GM23338 (cell line): ENCODE measurements around the gene ARHGEF10L. TPM values are rescaled to one million over a fixed set of nuclear protein-coding genes. Genes with fewer than 3 reads are reported as not detected.

ENCODE experiments used
- ATAC-seq: fragments of 200-7000 bp; cut with Tn5 transposase; 3 replicates; pipeline ENCODE4 v1.9.1; 2020
- DNase-seq: peaks from one replicate; pipeline ENCODE4 v3.0.0-alpha.2; 2015; ENCODE audit warnings: low spot score
- H2AFZ ChIP-seq: fragments of 200-600 bp; sonication (generic); 2 replicates; pipeline ENCODE4 v1.8.0; 2016; ENCODE audit warnings: antibody characterized with exemption, mild to moderate bottlenecking, moderate library complexity
- H3F3A ChIP-seq: fragments of 200-600 bp; sonication (generic); replicated peaks from 2 replicates; pipeline ENCODE4 v1.8.0; 2017; ENCODE audit warnings: antibody characterized with exemption, mixed run types, low read depth
- H3K27ac ChIP-seq: fragments of 200-600 bp; sonication (generic); 2 replicates; pipeline ENCODE4 v1.6.1; 2016; ENCODE audit warnings: low read depth
- H3K27me3 ChIP-seq: fragments of 200-600 bp; sonication (generic); 2 replicates; pipeline ENCODE4 v1.8.0; 2016; ENCODE audit warnings: mild to moderate bottlenecking, mixed run types, moderate library complexity; ENCODE audit not compliant: insufficient read depth
- H3K36me3 ChIP-seq: fragments of 200-600 bp; sonication (generic); 2 replicates; pipeline ENCODE4 v1.8.0; 2016; ENCODE audit warnings: mild to moderate bottlenecking; ENCODE audit not compliant: insufficient read depth
- H3K4me1 ChIP-seq: fragments of 200-600 bp; sonication (generic); 2 replicates; pipeline ENCODE4 v1.8.0; 2016; ENCODE audit warnings: mild to moderate bottlenecking, moderate library complexity; ENCODE audit not compliant: insufficient read depth
- H3K4me2 ChIP-seq: fragments of 200-600 bp; sonication (generic); 2 replicates; pipeline ENCODE4 v1.7.1; 2017; ENCODE audit warnings: mixed run types
- H3K4me3 ChIP-seq: fragments of 200-600 bp; sonication (generic); 2 replicates; pipeline ENCODE4 v1.6.1; 2016; ENCODE audit warnings: mixed run types
- H3K79me2 ChIP-seq: fragments of 200-600 bp; sonication (generic); replicated peaks from 2 replicates; pipeline ENCODE4 v1.8.0; 2017; ENCODE audit warnings: mild to moderate bottlenecking; ENCODE audit not compliant: insufficient read depth
- H3K9me2 ChIP-seq: fragments of 200-600 bp; sonication (generic); 2 replicates; pipeline ENCODE4 v1.8.0; 2017; ENCODE audit not compliant: insufficient read depth
- H4K20me1 ChIP-seq: fragments of 200-600 bp; sonication (generic); replicated peaks from 2 replicates; pipeline ENCODE4 v1.8.0; 2017; ENCODE audit warnings: mild to moderate bottlenecking; ENCODE audit not compliant: insufficient read depth
- H3K27ac Mint-ChIP-seq: 2 replicates; pipeline ENCODE4 v1.8.0; 2020; ENCODE audit warnings: inconsistent platforms, mild to moderate bottlenecking, moderate library complexity, mixed read lengths
- H3K27me3 Mint-ChIP-seq: 3 replicates; pipeline ENCODE4 v1.8.0; 2022; ENCODE audit warnings: low read depth, mild to moderate bottlenecking, moderate library complexity, mixed read lengths, inconsistent platforms; ENCODE audit not compliant: insufficient read depth, poor library complexity
- H3K36me3 Mint-ChIP-seq: 3 replicates; pipeline ENCODE4 v1.8.0; 2021; ENCODE audit warnings: low read depth, mild to moderate bottlenecking, inconsistent platforms, moderate library complexity, mixed read lengths
- H3K4me1 Mint-ChIP-seq: 3 replicates; pipeline ENCODE4 v1.8.0; 2020; ENCODE audit warnings: mild to moderate bottlenecking, inconsistent platforms, mixed read lengths
- H3K4me3 Mint-ChIP-seq: 3 replicates; pipeline ENCODE4 v1.8.0; 2021; ENCODE audit warnings: moderate library complexity, mild to moderate bottlenecking, inconsistent platforms, mixed read lengths
- H3K9me3 Mint-ChIP-seq: 3 replicates; pipeline ENCODE4 v1.8.0; 2020; ENCODE audit warnings: moderate library complexity, mild to moderate bottlenecking, inconsistent platforms, mixed read lengths
- CREB1 ChIP-seq: fragments of 250-450 bp; sonication (Bioruptor Pico); IDR thresholded peaks from 2 replicates; pipeline ENCODE4 v1.5.0; 2020; ENCODE audit warnings: low read depth, mild to moderate bottlenecking, moderate library complexity
- EZH2 ChIP-seq: fragments of 200-600 bp; sonication (generic); IDR thresholded peaks from one replicate; pipeline ENCODE4 v1.8.0; 2017; ENCODE audit warnings: antibody characterized with exemption, mild to moderate bottlenecking, low read depth; ENCODE audit not compliant: unreplicated experiment
- EZH2phosphoT487 ChIP-seq: fragments of 200-600 bp; sonication (generic); IDR thresholded peaks from one replicate; pipeline ENCODE4 v1.8.1; 2018; ENCODE audit warnings: antibody characterized with exemption; ENCODE audit not compliant: unreplicated experiment
- JUNB ChIP-seq: IDR thresholded peaks from one replicate; pipeline ENCODE4 v1.6.1; 2016; ENCODE audit warnings: antibody characterized with exemption; ENCODE audit not compliant: unreplicated experiment
- NANOG ChIP-seq: IDR thresholded peaks from 2 replicates; pipeline ENCODE4 v1.6.1; 2016; ENCODE audit warnings: antibody characterized with exemption, borderline replicate concordance
- POLR2AphosphoS5 ChIP-seq: IDR thresholded peaks from 2 replicates; pipeline ENCODE4 v1.6.1; 2016; ENCODE audit warnings: antibody characterized with exemption, low read depth
- STAT1 ChIP-seq: IDR thresholded peaks from one replicate; pipeline ENCODE4 v1.6.1; 2016; ENCODE audit warnings: antibody characterized with exemption; ENCODE audit not compliant: unreplicated experiment
- ZNF114 ChIP-seq: fragments of 250-450 bp; sonication (Bioruptor Pico); IDR thresholded peaks from 2 replicates; pipeline ENCODE4 v1.5.0; 2020; ENCODE audit warnings: mild to moderate bottlenecking, moderate library complexity
- polyA plus RNA-seq: library from polyadenylated mRNA; unstranded; fragments of >200 nt; fragmentation: Nextera tagmentation; extraction: Ambion mirVana; gene quantifications from 2 replicates; pipeline ENCODE4 v1.2.1, GENCODE V29; 2016
- total RNA-seq: library from RNA; depleted of rRNA; stranded (reverse); fragments of >200 nt; shearing (Covaris generic); gene quantifications from 2 replicates; pipeline ENCODE4 v1.2.3, GENCODE V29; 2014
- TF ChIP-seq, protein P1 (sequence below): fragments of 250-450 bp; sonication (Bioruptor Pico); IDR thresholded peaks from 2 replicates; pipeline ENCODE4 v1.5.0; 2020; ENCODE audit warnings: mild to moderate bottlenecking, moderate library complexity
- TF ChIP-seq, protein P2 (sequence below): IDR thresholded peaks from 2 replicates; pipeline ENCODE4 v1.6.1; 2016; ENCODE audit warnings: antibody characterized with exemption
- TF ChIP-seq, protein P3 (sequence below), 2 experiments: fragments of 200-600 bp in 1 of 2; sonication (generic) in 1 of 2; conservative IDR thresholded peaks; 2 replicates each; pipeline versions ENCODE4 v1.5.1 to v1.6.1; 2016 to 2017; ENCODE audit warnings: antibody characterized with exemption in 2 of 2, low read depth in 2 of 2, mild to moderate bottlenecking in 2 of 2, moderate library complexity in 1 of 2

Gene ARHGEF10L
- total and polyA plus RNA-seq, 2 experiments from 2014 or later: 12.1 to 46.8 TPM

- Mint-ChIP-seq H3K27me3 (peaks cover 2% of the 10 kb centered on the region), H3K4me1 (peaks cover 8% of the 10 kb centered on the region; the same call in 2 of the 3 replicates), H3K36me3 (peaks cover 51% of the 10 kb centered on the region), H3K9me3 (no peaks in the 10 kb centered on the region; the same call in 2 of the 3 replicates), H3K4me3 (no peak overlapping the region), H3K27ac (no peak overlapping the region)
- H2AFZ ChIP-seq: no peak overlapping the region
- H3F3A ChIP-seq: no peaks in the 10 kb centered on the region
- no peak for TF ChIP-seq POLR2AphosphoS5
- no peaks in the 10 kb centered on the region; the same call in 1 of the 2 replicates for H4K20me1 ChIP-seq
- H3K27me3 ChIP-seq: no peaks in the 10 kb centered on the region
- no peaks in the 10 kb centered on the region for H3K9me2 ChIP-seq
- no peak overlapping the region for H3K4me3 ChIP-seq
- H3K79me2 ChIP-seq: no peaks in the 10 kb centered on the region
- H3K36me3 ChIP-seq: no peaks in the 10 kb centered on the region
- no peaks in the 10 kb centered on the region for H3K4me1 ChIP-seq
- H3K27ac ChIP-seq: no peak overlapping the region
- DNase-seq (no peak), ATAC-seq (no peak)
- H3K4me2 ChIP-seq: no peak overlapping the region
These were observed 123.3 kb downstream of the ARHGEF10L start for GRCh38 chr1:17662786-17663185.

- no peaks in the 10 kb centered on the region; the same call in 2 of the 3 replicates for H3K9me3 Mint-ChIP-seq
- Histone ChIP-seq H3K4me3 (no peak overlapping the region), H3K4me1 (no peaks in the 10 kb centered on the region), H3K9me2 (no peaks in the 10 kb centered on the region), H3K4me2 (no peak overlapping the region), H2AFZ (no peak overlapping the region), H3K27me3 (no peaks in the 10 kb centered on the region), H3K36me3 (no peaks in the 10 kb centered on the region), H3K79me2 (no peaks in the 10 kb centered on the region), H3K27ac (no peak overlapping the region), H3F3A (no peaks in the 10 kb centered on the region), H4K20me1 (no peaks in the 10 kb centered on the region; the same call in 1 of the 2 replicates)
- peaks cover 8% of the 10 kb centered on the region; the same call in 2 of the 3 replicates for H3K4me1 Mint-ChIP-seq
- peaks cover 42% of the 10 kb centered on the region for H3K36me3 Mint-ChIP-seq
- peaks cover 3% of the 10 kb centered on the region for H3K27me3 Mint-ChIP-seq
- no peak overlapping the region for H3K4me3 Mint-ChIP-seq
- no peak overlapping the region for H3K27ac Mint-ChIP-seq
- ATAC-seq: no peak
- DNase-seq: no peak
- TF ChIP-seq, protein P1, sequence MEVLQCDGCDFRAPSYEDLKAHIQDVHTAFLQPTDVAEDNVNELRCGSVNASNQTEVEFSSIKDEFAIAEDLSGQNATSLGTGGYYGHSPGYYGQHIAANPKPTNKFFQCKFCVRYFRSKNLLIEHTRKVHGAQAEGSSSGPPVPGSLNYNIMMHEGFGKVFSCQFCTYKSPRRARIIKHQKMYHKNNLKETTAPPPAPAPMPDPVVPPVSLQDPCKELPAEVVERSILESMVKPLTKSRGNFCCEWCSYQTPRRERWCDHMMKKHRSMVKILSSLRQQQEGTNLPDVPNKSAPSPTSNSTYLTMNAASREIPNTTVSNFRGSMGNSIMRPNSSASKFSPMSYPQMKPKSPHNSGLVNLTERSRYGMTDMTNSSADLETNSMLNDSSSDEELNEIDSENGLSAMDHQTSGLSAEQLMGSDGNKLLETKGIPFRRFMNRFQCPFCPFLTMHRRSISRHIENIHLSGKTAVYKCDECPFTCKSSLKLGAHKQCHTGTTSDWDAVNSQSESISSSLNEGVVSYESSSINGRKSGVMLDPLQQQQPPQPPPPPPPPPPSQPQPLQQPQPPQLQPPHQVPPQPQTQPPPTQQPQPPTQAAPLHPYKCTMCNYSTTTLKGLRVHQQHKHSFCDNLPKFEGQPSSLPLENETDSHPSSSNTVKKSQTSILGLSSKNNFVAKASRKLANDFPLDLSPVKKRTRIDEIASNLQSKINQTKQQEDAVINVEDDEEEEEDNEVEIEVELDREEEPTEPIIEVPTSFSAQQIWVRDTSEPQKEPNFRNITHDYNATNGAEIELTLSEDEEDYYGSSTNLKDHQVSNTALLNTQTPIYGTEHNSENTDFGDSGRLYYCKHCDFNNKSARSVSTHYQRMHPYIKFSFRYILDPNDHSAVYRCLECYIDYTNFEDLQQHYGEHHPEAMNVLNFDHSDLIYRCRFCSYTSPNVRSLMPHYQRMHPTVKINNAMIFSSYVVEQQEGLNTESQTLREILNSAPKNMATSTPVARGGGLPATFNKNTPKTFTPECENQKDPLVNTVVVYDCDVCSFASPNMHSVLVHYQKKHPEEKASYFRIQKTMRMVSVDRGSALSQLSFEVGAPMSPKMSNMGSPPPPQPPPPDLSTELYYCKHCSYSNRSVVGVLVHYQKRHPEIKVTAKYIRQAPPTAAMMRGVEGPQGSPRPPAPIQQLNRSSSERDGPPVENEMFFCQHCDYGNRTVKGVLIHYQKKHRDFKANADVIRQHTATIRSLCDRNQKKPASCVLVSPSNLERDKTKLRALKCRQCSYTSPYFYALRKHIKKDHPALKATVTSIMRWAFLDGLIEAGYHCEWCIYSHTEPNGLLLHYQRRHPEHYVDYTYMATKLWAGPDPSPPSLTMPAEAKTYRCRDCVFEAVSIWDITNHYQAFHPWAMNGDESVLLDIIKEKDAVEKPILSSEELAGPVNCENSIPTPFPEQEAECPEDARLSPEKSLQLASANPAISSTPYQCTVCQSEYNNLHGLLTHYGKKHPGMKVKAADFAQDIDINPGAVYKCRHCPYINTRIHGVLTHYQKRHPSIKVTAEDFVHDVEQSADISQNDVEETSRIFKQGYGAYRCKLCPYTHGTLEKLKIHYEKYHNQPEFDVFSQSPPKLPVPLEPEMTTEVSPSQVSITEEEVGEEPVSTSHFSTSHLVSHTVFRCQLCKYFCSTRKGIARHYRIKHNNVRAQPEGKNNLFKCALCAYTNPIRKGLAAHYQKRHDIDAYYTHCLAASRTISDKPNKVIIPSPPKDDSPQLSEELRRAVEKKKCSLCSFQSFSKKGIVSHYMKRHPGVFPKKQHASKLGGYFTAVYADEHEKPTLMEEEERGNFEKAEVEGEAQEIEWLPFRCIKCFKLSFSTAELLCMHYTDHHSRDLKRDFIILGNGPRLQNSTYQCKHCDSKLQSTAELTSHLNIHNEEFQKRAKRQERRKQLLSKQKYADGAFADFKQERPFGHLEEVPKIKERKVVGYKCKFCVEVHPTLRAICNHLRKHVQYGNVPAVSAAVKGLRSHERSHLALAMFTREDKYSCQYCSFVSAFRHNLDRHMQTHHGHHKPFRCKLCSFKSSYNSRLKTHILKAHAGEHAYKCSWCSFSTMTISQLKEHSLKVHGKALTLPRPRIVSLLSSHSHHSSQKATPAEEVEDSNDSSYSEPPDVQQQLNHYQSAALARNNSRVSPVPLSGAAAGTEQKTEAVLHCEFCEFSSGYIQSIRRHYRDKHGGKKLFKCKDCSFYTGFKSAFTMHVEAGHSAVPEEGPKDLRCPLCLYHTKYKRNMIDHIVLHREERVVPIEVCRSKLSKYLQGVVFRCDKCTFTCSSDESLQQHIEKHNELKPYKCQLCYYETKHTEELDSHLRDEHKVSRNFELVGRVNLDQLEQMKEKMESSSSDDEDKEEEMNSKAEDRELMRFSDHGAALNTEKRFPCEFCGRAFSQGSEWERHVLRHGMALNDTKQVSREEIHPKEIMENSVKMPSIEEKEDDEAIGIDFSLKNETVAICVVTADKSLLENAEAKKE (CRISPR knock-in tag): no peak
- TF ChIP-seq EZH2phosphoT487: no peak
- no peak for TF ChIP-seq STAT1
- TF ChIP-seq, protein P2, sequence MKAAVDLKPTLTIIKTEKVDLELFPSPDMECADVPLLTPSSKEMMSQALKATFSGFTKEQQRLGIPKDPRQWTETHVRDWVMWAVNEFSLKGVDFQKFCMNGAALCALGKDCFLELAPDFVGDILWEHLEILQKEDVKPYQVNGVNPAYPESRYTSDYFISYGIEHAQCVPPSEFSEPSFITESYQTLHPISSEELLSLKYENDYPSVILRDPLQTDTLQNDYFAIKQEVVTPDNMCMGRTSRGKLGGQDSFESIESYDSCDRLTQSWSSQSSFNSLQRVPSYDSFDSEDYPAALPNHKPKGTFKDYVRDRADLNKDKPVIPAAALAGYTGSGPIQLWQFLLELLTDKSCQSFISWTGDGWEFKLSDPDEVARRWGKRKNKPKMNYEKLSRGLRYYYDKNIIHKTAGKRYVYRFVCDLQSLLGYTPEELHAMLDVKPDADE: no peak
- TF ChIP-seq, protein P3, sequence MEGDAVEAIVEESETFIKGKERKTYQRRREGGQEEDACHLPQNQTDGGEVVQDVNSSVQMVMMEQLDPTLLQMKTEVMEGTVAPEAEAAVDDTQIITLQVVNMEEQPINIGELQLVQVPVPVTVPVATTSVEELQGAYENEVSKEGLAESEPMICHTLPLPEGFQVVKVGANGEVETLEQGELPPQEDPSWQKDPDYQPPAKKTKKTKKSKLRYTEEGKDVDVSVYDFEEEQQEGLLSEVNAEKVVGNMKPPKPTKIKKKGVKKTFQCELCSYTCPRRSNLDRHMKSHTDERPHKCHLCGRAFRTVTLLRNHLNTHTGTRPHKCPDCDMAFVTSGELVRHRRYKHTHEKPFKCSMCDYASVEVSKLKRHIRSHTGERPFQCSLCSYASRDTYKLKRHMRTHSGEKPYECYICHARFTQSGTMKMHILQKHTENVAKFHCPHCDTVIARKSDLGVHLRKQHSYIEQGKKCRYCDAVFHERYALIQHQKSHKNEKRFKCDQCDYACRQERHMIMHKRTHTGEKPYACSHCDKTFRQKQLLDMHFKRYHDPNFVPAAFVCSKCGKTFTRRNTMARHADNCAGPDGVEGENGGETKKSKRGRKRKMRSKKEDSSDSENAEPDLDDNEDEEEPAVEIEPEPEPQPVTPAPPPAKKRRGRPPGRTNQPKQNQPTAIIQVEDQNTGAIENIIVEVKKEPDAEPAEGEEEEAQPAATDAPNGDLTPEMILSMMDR (conservative IDR thresholded peaks at IDR 0.05; ENCODE audit: low read depth in 2 of 2): no peak
- TF ChIP-seq NANOG: no peak
- no peak for TF ChIP-seq CREB1 (CRISPR knock-in tag)
- TF ChIP-seq POLR2AphosphoS5: no peak
- TF ChIP-seq JUNB: no peak
- TF ChIP-seq ZNF114 (CRISPR knock-in tag): no peak
- no peak for TF ChIP-seq EZH2
These were observed 124.1 kb downstream of the ARHGEF10L start for GRCh38 chr1:17663646-17664045.
